IPS DF 6.9 (cell line): ENCODE measurements around the gene ESPN.

ENCODE experiments used
- DNase-seq: peaks from one replicate; pipeline ENCODE4 v3.0.0-alpha.2; 2013; ENCODE audit warnings: low read depth, low spot score
- H3K27ac ChIP-seq: one replicate; pipeline ENCODE4 v1.5.1; 2013; ENCODE audit warnings: low read length, control low read depth
- H3K27me3 ChIP-seq: 2 replicates; pipeline ENCODE4 v1.6.1; 2013; ENCODE audit warnings: mild to moderate bottlenecking, low read length; ENCODE audit not compliant: control insufficient read depth, insufficient read depth
- H3K36me3 ChIP-seq: 2 replicates; pipeline ENCODE4 v1.6.1; 2013; ENCODE audit warnings: low read length; ENCODE audit not compliant: control insufficient read depth, insufficient read depth
- H3K4me1 ChIP-seq: 2 replicates; pipeline ENCODE4 v1.6.1; 2013; ENCODE audit warnings: low read length; ENCODE audit not compliant: control insufficient read depth, insufficient read depth
- H3K4me3 ChIP-seq: 2 replicates; pipeline ENCODE4 v1.5.1; 2013; ENCODE audit warnings: mild to moderate bottlenecking, low read length
- H3K9me3 ChIP-seq: 2 replicates; pipeline ENCODE4 v1.6.1; 2013; ENCODE audit warnings: low read length, inconsistent platforms; ENCODE audit not compliant: control insufficient read depth, insufficient read depth
- WGBS: extraction: QIAGEN DNeasy Blood & Tissue Kit; methylation state at CpG from one replicate; pipeline ENCODE4 v1.1.7; 2013; ENCODE audit warnings: mixed read lengths, missing lambda C conversion rate; ENCODE audit not compliant: insufficient read length, insufficient coverage; 5-methylcytosine and 5-hydroxymethylcytosine counted together

ESPN gene

DNA sequence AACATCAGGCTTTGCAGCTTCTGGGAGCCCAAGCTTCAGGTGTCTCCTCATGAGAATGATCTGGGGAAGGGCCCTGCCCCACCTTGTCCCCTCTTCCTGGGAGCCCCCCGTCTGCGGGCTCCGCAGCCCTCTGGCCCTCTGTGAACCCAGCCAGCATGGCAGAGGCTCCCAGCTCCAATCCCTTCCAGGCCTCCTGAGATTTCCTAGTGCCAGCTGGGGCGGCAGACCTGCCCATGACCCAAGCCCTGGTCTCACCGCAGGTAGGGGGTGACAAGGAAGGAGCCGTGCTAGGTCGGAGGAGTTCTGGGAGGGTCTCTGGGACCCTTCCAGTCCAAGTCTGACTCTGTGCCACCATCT lies 59.2 kb downstream of the ESPN start:
- no peaks in the 10 kb centered on the region for H3K36me3 ChIP-seq
- no CpG with 5 or more reads among the region's 7 CpGs for WGBS
- no peaks in the 10 kb centered on the region for H3K9me3 ChIP-seq
- H3K4me3 ChIP-seq = no peak overlapping the region
- no peaks in the 10 kb centered on the region for H3K27me3 ChIP-seq
- no peak for DNase-seq
- no peak overlapping the region for H3K27ac ChIP-seq
- peaks cover 4% of the 10 kb centered on the region; the same call in 1 of the 2 replicates for H3K4me1 ChIP-seq

DNA sequence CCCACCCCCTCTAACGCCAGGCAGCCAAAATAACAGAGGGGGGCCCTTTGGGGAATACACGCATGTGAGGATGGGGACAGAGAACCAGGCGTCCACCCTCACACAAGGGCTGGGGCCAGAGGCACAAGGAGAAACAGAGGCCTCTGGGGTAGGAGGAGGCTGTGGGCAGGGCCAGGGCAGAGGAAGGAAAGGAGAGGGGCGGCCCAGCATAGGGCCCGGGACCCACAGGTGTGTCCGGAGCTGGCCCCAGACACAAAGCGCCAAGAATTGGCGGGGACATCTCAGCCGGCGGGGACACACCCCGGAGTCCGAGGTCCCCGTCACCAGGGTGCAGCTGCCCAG lies 60.2 kb downstream of the ESPN start:
- no peak for DNase-seq
- WGBS = no CpG with 5 or more reads among the region's 13 CpGs
- peak overlapping the region; percentile 79; the same call in 1 of the 2 replicates for H3K4me3 ChIP-seq
- H3K9me3 ChIP-seq = no peaks in the 10 kb centered on the region
- H3K36me3 ChIP-seq = no peaks in the 10 kb centered on the region
- H3K27ac ChIP-seq = no peak overlapping the region
- H3K4me1 ChIP-seq = peaks cover 4% of the 10 kb centered on the region; the same call in 1 of the 2 replicates
- no peaks in the 10 kb centered on the region for H3K27me3 ChIP-seq

GRCh38 chr1:6485168-6486101 lies 60.9 kb downstream of the ESPN start:
- Histone ChIP-seq H3K27me3 (no peaks in the 10 kb centered on the region), H3K9me3 (no peaks in the 10 kb centered on the region), H3K4me1 (peaks cover 4% of the 10 kb centered on the region; the same call in 1 of the 2 replicates), H3K4me3 (peak overlapping the region; percentile 79; the same call in 1 of the 2 replicates), H3K27ac (no peak overlapping the region), H3K36me3 (no peaks in the 10 kb centered on the region)
- DNase-seq = no peak
- WGBS = no CpG with 5 or more reads among the region's 80 CpGs

GRCh38 chr1:6486433-6487011 lies 61.9 kb downstream of the ESPN start:
- peak; percentile 91 for DNase-seq
- no CpG with 5 or more reads among the region's 15 CpGs for WGBS
- Histone ChIP-seq H3K9me3 (no peaks in the 10 kb centered on the region), H3K27ac (no peak overlapping the region), H3K4me3 (peak overlapping the region; percentile 0; the same call in 1 of the 2 replicates), H3K4me1 (peaks cover 6% of the 10 kb centered on the region; the same call in 1 of the 2 replicates), H3K27me3 (no peaks in the 10 kb centered on the region), H3K36me3 (no peaks in the 10 kb centered on the region)

GRCh38 chr1:6487804-6488484 lies 63.4 kb downstream of the ESPN start:
- H3K9me3 ChIP-seq = no peaks in the 10 kb centered on the region
- no CpG with 5 or more reads among the region's 14 CpGs for WGBS

GRCh38 chr1:6488602-6489382 lies 64.2 kb downstream of the ESPN start:
- Histone ChIP-seq H3K27me3 (no peaks in the 10 kb centered on the region), H3K27ac (no peak overlapping the region), H3K4me3 (no peak overlapping the region), H3K4me1 (peaks cover 7% of the 10 kb centered on the region; the same call in 1 of the 2 replicates), H3K9me3 (no peaks in the 10 kb centered on the region), H3K36me3 (no peaks in the 10 kb centered on the region)
- WGBS = no CpG with 5 or more reads among the region's 13 CpGs
- no peak for DNase-seq

More at GRCh38 chr1:6487804-6488484, 63.4 kb downstream of the ESPN start:
- H3K27me3 ChIP-seq = no peaks in the 10 kb centered on the region
- H3K36me3 ChIP-seq = no peaks in the 10 kb centered on the region
- peaks cover 7% of the 10 kb centered on the region; the same call in 1 of the 2 replicates for H3K4me1 ChIP-seq
- H3K27ac ChIP-seq = no peak overlapping the region
- no peak overlapping the region for H3K4me3 ChIP-seq
- no peak for DNase-seq

DNA sequence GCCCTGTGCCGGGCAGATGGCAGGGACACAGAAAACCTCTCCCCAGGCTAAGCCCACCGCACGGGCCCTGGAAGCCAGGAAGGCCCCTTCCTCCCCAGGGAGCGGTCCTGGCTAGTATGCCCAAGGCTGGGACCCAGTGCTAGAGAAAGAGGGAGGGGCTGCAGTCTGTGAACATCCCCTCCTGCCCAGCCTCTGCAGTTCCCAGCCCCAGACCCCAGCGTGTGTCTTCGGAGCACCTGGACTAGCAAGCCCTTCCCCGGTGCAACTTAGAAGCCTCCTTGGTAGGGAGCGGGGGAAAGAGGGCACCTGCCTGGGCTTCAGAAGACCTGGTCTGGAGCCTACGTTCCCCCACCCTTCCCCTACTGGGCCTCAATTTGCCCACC lies 64.8 kb downstream of the ESPN start:
- Histone ChIP-seq H3K4me3 (no peak overlapping the region), H3K4me1 (peaks cover 7% of the 10 kb centered on the region; the same call in 1 of the 2 replicates), H3K27me3 (no peaks in the 10 kb centered on the region), H3K9me3 (no peaks in the 10 kb centered on the region), H3K27ac (no peak overlapping the region), H3K36me3 (no peaks in the 10 kb centered on the region)
- no CpG with 5 or more reads among the region's 9 CpGs for WGBS
- DNase-seq = no peak

DNA sequence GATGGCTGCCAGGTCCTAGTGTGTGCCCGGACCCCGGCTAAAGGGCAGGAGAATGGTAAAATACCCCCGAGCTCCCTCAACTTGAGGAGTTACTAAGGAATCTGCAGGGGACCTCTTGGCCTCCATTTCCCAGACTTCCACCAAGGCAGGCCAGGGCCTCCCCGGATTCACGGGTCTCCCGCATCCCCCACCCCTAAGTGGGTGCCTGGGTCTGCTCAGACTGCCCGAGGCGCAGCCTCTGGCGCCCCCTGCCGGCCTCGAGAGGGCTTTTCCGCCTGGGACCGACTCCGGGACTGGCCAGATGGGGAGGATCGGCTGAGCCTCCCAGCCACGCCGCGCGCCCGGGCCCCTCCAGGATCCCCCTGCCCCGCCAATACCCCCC lies 65.2 kb downstream of the ESPN start:
- no peaks in the 10 kb centered on the region; the same call in 1 of the 2 replicates for H3K36me3 ChIP-seq
- no peaks in the 10 kb centered on the region for H3K27me3 ChIP-seq
- WGBS = no CpG with 5 or more reads among the region's 21 CpGs
- DNase-seq = peak; percentile 75
- peak overlapping the region; percentile 63; the same call in 1 of the 2 replicates for H3K4me3 ChIP-seq
- H3K4me1 ChIP-seq = peaks cover 3% of the 10 kb centered on the region
- no peak overlapping the region for H3K27ac ChIP-seq
- no peaks in the 10 kb centered on the region for H3K9me3 ChIP-seq

GRCh38 chr1:6490181-6491080 lies 65.9 kb downstream of the ESPN start:
- no CpG with 5 or more reads among the region's 70 CpGs for WGBS
- no peaks in the 10 kb centered on the region for H3K27me3 ChIP-seq
- H3K4me1 ChIP-seq = peaks cover 3% of the 10 kb centered on the region
- no peak overlapping the region for H3K27ac ChIP-seq
- H3K4me3 ChIP-seq = peak overlapping the region; percentile 63; the same call in 1 of the 2 replicates
- no peaks in the 10 kb centered on the region for H3K9me3 ChIP-seq
- H3K36me3 ChIP-seq = no peaks in the 10 kb centered on the region; the same call in 1 of the 2 replicates
- no peak for DNase-seq
